ENCODE measurements around the gene JPH4.

GRCh38 chr14:23571701-23572523, 6.7 kb downstream of the JPH4 start:
- TF ChIP-seq, protein P1, sequence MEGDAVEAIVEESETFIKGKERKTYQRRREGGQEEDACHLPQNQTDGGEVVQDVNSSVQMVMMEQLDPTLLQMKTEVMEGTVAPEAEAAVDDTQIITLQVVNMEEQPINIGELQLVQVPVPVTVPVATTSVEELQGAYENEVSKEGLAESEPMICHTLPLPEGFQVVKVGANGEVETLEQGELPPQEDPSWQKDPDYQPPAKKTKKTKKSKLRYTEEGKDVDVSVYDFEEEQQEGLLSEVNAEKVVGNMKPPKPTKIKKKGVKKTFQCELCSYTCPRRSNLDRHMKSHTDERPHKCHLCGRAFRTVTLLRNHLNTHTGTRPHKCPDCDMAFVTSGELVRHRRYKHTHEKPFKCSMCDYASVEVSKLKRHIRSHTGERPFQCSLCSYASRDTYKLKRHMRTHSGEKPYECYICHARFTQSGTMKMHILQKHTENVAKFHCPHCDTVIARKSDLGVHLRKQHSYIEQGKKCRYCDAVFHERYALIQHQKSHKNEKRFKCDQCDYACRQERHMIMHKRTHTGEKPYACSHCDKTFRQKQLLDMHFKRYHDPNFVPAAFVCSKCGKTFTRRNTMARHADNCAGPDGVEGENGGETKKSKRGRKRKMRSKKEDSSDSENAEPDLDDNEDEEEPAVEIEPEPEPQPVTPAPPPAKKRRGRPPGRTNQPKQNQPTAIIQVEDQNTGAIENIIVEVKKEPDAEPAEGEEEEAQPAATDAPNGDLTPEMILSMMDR (IDR thresholded peaks at IDR 0.05), result no peak
- TF ChIP-seq EZH2 (IDR thresholded peaks at IDR 0.05; ENCODE audit: borderline replicate concordance, insufficient read depth, low read depth, low read length, poor library complexity, severe bottlenecking), result no peak
